Stimulated activated CD4-positive, alpha-beta T cell treated with anti-CD3 and anti-CD28 coated beads, Interleukin-12 subunit alpha, Interleukin-12 subunit beta, amount 100 ng/mL, for 24 hours (primary cell): ENCODE measurements around the gene SLC8A2.
"Not testable (repeated sequence)": the region's sequence is repeated elsewhere in the genome, so short reads cannot be mapped to it uniquely, and the experiment has no call there.

Experiments
- DNase-seq, 2 experiments: peaks; one replicate each; pipeline ENCODE4 v3.0.0-alpha.2; 2020; ENCODE audit warnings: low read depth in 2 of 2

SLC8A2 gene

GRCh38 chr19:47383890-47384289, 87.8 kb downstream of the SLC8A2 start:
- DNase-seq, result not testable (repeated sequence)

DNA sequence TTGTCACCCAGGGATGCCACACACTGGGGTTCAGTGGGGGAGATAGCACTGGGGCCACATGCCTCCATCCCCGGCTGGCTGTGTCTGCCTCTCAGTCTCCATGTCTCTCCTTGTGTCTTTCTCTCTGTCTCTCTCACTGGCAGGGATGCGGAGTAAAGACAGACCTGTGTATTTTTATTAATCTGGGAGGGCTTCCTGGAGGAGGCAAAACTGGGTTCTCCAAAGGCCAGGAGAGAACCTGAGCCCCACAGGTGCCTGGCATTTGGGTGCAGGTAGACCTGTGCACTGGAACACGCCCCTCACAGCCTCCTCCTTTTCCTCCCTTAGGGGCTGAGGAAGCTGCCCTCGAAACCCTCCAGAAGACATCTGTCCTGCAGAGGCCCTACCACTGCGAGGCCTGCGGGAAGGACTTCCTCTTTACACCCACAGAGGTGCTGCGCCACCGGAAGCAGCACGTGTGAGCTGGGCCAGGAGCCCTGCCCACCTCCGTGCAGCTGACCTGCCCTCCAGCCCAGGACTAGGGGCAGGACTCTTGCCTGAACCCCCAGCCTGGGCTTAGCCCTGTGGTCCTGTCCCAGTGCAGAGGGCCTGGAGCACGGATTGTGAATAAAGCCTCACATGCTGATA, 89.9 kb downstream of the SLC8A2 start:
- no peak for DNase-seq

GRCh38 chr19:47381121-47381520, 90.6 kb downstream of the SLC8A2 start:
- DNase-seq, result no peak

DNA sequence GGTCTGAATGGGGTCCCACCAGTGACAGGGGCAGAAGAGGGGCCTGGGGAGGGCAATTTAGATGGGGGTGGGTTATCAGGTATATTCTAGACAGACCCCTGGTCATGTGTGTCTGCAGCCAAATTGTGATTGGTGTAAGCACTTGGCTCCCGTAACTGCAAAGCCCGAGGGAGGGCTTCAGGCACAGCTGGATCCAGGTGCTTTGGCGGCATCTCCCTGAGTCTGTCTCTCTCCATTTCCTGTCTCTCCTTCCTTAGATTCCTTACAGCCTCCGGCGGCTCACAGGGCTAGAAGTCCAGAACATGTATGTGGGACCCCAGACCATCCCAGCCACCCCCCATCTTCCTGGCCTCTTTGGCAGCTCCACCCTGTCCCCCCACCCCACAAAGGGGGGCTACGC, 91.1 kb downstream of the SLC8A2 start:
- DNase-seq, result no peak

- no peak for DNase-seq
These were observed 92.2 kb downstream of the SLC8A2 start for GRCh38 chr19:47379381-47379938.

DNA sequence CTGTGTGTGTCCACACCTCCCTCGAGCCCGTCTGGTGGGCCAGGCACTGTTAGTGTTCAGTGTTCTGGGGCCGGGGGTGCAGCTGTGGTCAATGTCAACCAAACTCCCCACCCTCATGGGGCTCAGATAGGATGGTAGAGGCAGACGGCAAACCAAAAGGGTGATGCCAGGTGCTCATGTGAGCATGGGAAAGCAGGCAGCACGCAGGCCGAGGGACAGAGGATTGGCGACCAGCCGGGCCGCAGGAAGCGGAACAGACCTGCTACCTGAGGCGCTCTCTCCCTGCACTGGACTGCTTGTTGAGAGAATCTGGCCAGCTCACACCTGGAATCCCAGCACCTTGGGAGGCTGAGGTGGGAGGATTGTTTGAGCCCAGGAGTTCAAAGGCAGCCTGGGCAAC, 93.4 kb downstream of the SLC8A2 start:
- DNase-seq, result no peak
